H1 (cell line): ENCODE measurements around the gene DCDC2C. TPM values are rescaled to one million over a fixed set of nuclear protein-coding genes. Genes with fewer than 3 reads are reported as not detected.

Experiments used
- MAX ChIP-seq: IDR thresholded peaks from 2 replicates; pipeline ENCODE4 v1.6.1; 2012; ENCODE audit warnings: inconsistent platforms
- PHF8 ChIP-seq: fragments of 200-600 bp; sonication (generic); conservative IDR thresholded peaks from 2 replicates; pipeline ENCODE4 v1.7.1; 2012; ENCODE audit warnings: low read depth, mild to moderate bottlenecking, inconsistent platforms, low read length, moderate library complexity
- RAD21 ChIP-seq, 2 experiments: IDR thresholded peaks in 1 of 2; conservative IDR thresholded peaks in 1 of 2; 2 replicates each; pipeline ENCODE4 v1.6.1; 2011; ENCODE audit warnings: low read depth in 2 of 2, low read length in 2 of 2, improper control_type of control experiment in 1 of 2, inconsistent platforms in 1 of 2, mild to moderate bottlenecking in 1 of 2, moderate library complexity in 1 of 2
- SP4 ChIP-seq: IDR thresholded peaks from 2 replicates; pipeline ENCODE4 v1.6.1; 2012; ENCODE audit warnings: low read length, inconsistent platforms
- polyA plus RNA-seq, 7 experiments: library from polyadenylated mRNA; depleted of rRNA in 3 of 7; stranded (reverse) in 5 of 7; unstranded in 2 of 7; fragments of >200 nt in 5 of 7; fragments of 200-250 nt in 2 of 7; gene quantifications; 1 replicate in 5 of 7; 2 replicates in 1 of 7; 4 replicates in 1 of 7; pipeline versions ENCODE4 v1.2.1 to v1.2.3, GENCODE V29; 2011 to 2013; ENCODE audit warnings: missing spikeins in 2 of 7, mixed read lengths in 2 of 7
- total RNA-seq: library from RNA; stranded (reverse); fragmentation: NEBNext Ultra II Directional; extraction: Animal tissue kit (Norgen Biotek cat#: 25700); gene quantifications from 2 replicates; pipeline ENCODE4 v1.2.1, GENCODE V29; 2021

Gene DCDC2C
- total and polyA plus RNA-seq, 2 of the 8 experiments (the other 6 are each of a cell fraction or from before 2014, with no cell fraction given) = 0.50 TPM; not detected in 1

DNA sequence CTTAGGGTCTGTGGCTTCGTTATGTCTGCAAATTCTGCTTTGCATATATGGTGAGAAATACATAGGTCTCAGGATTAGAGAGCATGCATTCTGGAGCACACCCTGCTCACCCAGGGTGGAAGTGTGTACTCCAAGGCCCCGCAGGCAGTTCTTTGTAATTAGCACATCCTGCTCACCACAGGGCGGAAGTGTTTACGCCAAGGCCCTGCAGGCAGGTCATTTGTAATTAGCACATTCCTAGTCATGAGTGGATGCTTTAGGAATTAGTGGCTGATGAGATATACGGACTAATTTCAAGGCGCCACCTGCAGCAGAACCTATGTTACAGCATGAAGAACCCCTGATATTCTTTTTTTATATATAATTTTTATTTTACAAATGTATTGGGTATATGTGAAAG lies 41.1 kb upstream of the DCDC2C start (continued):
- TF ChIP-seq RAD21 (IDR thresholded peaks at IDR 0.05 in 1 of 2, conservative IDR thresholded peaks at IDR 0.05 in 1 of 2; ENCODE audit: low read depth in 2 of 2, low read length in 2 of 2) (no peak; a peak in 1 of 4 replicates), MAX (no peak), SP4 (no peak), PHF8 (no peak)
- TF ChIP-seq, all 59 proteins: peak for 5
